Activated naive CD4-positive, alpha-beta T cell treated with anti-CD3 and anti-CD28 coated beads for 36 hours (primary cell): ENCODE results near the gene TNS2. TPM values are rescaled to one million over a fixed set of nuclear protein-coding genes. Genes with fewer than 3 reads are reported as not detected.

Source experiments
- CTCF ChIA-PET: fragments of 350-600 bp; sonication (Branson Sonifier 250); formaldehyde crosslinking; loops from one replicate; lab custom pipeline; 2021; ENCODE audit warnings: antibody characterized with exemption; lab: Charles Lee
- DNase-seq: peaks from one replicate; pipeline ENCODE4 v3.0.0-alpha.2; 2020
- H3K27ac Mint-ChIP-seq: one replicate; pipeline ENCODE4 v1.8.0; 2021; ENCODE audit warnings: mild to moderate bottlenecking, mixed read lengths
- H3K27me3 Mint-ChIP-seq: one replicate; pipeline ENCODE4 v1.8.0; 2021; ENCODE audit warnings: low read depth, mixed read lengths
- H3K36me3 Mint-ChIP-seq: one replicate; pipeline ENCODE4 v1.8.0; 2021; ENCODE audit warnings: low read depth, mixed read lengths
- H3K4me1 Mint-ChIP-seq: one replicate; pipeline ENCODE4 v1.8.0; 2021; ENCODE audit warnings: low read depth, mixed read lengths
- H3K4me3 Mint-ChIP-seq: one replicate; pipeline ENCODE4 v1.8.0; 2021; ENCODE audit warnings: mild to moderate bottlenecking, moderate library complexity, mixed read lengths
- H3K9me3 Mint-ChIP-seq: one replicate; pipeline ENCODE4 v1.8.0; 2021; ENCODE audit warnings: mixed read lengths
- intact Hi-C: fragments of 100-400 bp; cut with micrococcal nuclease; formaldehyde crosslinking; loops from one replicate; pipeline ENCODE4 v1.15.1; 2023
- total RNA-seq, 2 experiments: library from RNA; stranded (reverse); gene quantifications; one replicate each; pipeline ENCODE4 v1.2.3, GENCODE V29; 2021

The TNS2 gene
- total RNA-seq, 2 experiments from 2014 or later = 0.37 to 0.67 TPM

DNA sequence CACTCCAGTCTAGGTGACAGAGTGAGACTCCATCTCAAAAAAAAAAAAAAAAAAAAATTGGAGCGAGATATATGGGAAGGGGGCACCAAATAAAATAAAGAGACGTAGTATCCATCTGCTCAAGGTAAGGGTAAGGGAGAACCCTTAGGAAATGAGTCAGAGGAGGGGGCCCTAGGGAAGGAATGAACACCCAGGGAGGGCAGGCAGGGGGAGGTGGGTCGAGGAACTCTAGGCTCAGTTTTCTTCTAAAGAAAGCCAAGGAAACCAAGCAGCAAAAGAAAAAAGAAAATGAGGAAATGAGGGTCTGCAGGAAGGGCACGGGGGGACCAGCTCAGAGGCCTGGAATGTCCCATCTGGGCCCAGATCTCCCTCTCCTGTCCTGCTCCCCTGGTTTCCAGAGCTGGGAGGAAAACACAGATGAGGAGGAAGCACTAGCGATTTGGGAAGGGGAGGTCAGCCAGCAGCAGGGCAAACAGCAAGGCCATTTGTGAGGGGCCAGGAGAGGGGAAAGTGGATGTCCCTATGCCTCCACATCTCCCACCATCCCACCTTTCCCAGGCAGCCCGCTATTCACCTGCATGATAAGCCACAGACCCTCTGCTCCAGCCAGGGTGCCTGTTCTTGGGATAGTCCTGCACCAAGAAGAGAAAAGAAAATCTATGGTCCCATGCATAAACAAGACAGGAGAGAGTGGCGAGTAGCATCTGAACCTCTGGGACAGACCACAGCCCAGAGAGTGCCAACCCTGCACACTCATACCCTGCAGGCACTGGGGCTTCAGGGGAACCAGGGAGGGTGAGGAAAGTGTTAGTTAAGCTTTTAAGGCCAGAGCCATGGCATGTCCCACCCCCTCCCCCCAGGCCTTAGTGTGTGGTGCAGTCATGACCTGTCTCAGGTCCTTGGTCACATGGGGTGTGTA, 17.5 kb downstream of the TNS2 start:
- H3K9me3 Mint-ChIP-seq = no peaks in the 10 kb centered on the region
- H3K4me3 Mint-ChIP-seq = no peak overlapping the region
- CTCF ChIA-PET = interaction anchor here (0.7 to 19.4 kb wide), 15 partner anchors 10 to 278 kb away, joined by 3 to 360 read pairs (median 8); partner anchors contain the start of genes IGFBP6, SOAT2 and SPRYD3
- peaks cover 7% of the 10 kb centered on the region for H3K36me3 Mint-ChIP-seq
- peaks cover 8% of the 10 kb centered on the region for H3K4me1 Mint-ChIP-seq
- no peak for DNase-seq
- no peaks in the 10 kb centered on the region for H3K27me3 Mint-ChIP-seq
- intact Hi-C loops = loop anchor here (5.0 kb wide), 1 partner anchor 130 kb away; no protein-coding TSS in a partner anchor
- no peak overlapping the region for H3K27ac Mint-ChIP-seq

GRCh38 chr12:53067993-53068770, 18.3 kb downstream of the TNS2 start:
- peaks cover 12% of the 10 kb centered on the region for H3K36me3 Mint-ChIP-seq
- no peaks in the 10 kb centered on the region for H3K9me3 Mint-ChIP-seq
- H3K27me3 Mint-ChIP-seq = no peaks in the 10 kb centered on the region
- no peak for DNase-seq
- peaks cover 12% of the 10 kb centered on the region for H3K4me1 Mint-ChIP-seq
- intact Hi-C loops = loop anchor here (5.0 kb wide), 1 partner anchor 129 kb away; no protein-coding TSS in a partner anchor
- CTCF ChIA-PET = interaction anchor here (0.6 to 19.4 kb wide), 6 partner anchors 10 to 145 kb away, joined by 4 to 360 read pairs (median 21); partner anchors contain the start of genes IGFBP6, SOAT2 and SPRYD3
- no peak overlapping the region for H3K4me3 Mint-ChIP-seq
- H3K27ac Mint-ChIP-seq = no peak overlapping the region

DNA sequence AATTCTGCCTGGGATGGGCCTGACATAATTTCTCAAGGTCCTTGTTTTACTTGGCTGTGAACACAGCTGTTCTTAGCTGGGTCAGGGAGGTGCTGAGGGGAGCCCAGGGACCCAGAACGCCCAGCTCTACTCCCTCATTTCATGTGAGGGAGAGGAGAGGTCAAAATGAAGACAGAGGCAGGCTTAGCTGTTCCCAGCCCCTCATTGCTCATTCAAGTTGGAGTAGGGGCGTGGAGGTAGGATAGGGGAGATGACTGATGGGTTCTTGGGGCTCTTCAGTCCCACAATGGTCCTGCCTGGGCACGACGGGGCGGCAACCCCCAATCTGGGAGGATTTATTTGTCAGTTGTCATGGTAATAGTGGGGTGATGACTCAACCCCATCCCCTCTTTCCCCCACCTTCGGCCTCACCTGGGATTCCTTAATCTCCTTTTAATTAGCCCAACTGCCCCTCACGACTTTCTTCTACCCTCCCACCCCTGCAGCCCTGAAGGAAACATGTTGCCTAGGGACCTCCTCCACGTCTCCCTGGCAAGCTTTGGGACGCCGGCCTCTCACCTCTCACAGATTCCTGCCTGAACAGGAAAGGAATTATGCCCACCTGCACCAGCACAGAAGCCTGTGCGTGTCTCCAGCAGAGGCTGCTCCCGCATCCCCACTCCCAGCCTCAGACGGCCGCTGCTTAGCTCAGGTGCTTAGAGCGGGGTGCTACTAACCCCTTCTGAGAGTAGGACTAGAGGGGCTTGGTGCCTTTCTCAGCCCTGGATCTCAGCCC, 19.1 kb downstream of the TNS2 start:
- Mint-ChIP-seq H3K27ac (no peak overlapping the region), H3K27me3 (no peaks in the 10 kb centered on the region), H3K9me3 (no peaks in the 10 kb centered on the region), H3K4me3 (no peak overlapping the region), H3K4me1 (peaks cover 14% of the 10 kb centered on the region), H3K36me3 (peaks cover 15% of the 10 kb centered on the region)
- intact Hi-C loops = loop anchor here (5.0 kb wide), 1 partner anchor 128 kb away; no protein-coding TSS in a partner anchor
- CTCF ChIA-PET = interaction anchor here (0.6 to 19.4 kb wide), 3 partner anchors 32 to 144 kb away, joined by 3 to 360 read pairs (median 6); partner anchors contain the start of genes IGFBP6 and SOAT2
- no peak for DNase-seq

DNA sequence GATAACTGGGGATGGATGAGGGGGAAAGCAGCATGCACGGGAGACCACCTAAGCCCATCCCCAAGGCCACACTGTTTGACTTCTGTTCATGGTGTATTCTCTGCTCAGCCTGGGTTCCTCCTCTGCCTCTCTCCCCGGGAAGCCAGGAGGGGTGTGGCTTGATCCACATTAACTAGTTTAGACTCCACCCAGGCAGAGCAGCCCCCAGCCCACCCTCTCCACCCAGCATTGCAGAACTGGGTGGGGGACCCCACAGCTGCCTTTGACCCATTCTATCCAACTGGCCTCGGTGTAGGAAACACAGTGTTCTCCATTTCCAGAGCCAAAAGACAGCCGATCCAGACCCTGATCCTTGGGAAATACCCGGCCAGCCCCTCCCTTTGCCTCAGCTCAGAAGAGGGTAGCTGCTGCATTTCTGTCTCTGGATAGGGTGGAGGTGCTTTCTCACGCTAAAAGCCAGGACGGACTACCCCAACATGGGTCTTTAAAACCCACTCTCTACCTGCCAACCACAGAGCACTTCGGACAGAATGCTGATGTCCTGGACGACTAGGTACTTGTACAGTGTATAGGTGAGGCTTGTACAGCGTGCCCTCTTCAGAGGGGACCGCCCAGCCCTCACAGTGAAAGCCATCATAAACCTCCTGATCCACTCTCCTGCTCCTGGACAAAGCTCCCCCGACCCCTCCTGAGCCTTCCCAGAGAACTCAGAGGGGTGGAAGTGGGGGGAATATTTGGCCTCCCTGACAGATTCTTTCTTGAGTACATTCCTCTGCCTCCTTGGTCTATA, 20.0 kb downstream of the TNS2 start:
- Mint-ChIP-seq H3K9me3 (no peaks in the 10 kb centered on the region), H3K27me3 (no peaks in the 10 kb centered on the region), H3K27ac (peak overlapping the region; percentile 30), H3K36me3 (peaks cover 22% of the 10 kb centered on the region), H3K4me1 (peaks cover 17% of the 10 kb centered on the region), H3K4me3 (no peak overlapping the region)
- DNase-seq = no peak
- CTCF ChIA-PET = interaction anchor here (1.1 to 19.4 kb wide), 2 partner anchors 14 to 32 kb away, joined by 3 to 360 read pairs; partner anchors contain the start of genes IGFBP6 and SOAT2
- intact Hi-C loops = loop anchor here (5.0 kb wide), 1 partner anchor 127 kb away; no protein-coding TSS in a partner anchor

GRCh38 chr12:53070877-53071492, 21.1 kb downstream of the TNS2 start:
- Mint-ChIP-seq H3K27me3 (no peaks in the 10 kb centered on the region), H3K27ac (no peak overlapping the region), H3K9me3 (no peaks in the 10 kb centered on the region), H3K4me1 (peaks cover 20% of the 10 kb centered on the region), H3K4me3 (no peak overlapping the region), H3K36me3 (peaks cover 20% of the 10 kb centered on the region)
- intact Hi-C loops = no loop called here
- CTCF ChIA-PET = interaction anchor here (1.1 to 19.4 kb wide), 2 partner anchors 15 to 30 kb away, joined by 3 to 360 read pairs; partner anchors contain the start of genes IGFBP6 and SOAT2
- DNase-seq = no peak

- H3K36me3 Mint-ChIP-seq = peaks cover 19% of the 10 kb centered on the region
- peak overlapping the region; percentile 62 for H3K27ac Mint-ChIP-seq
- H3K9me3 Mint-ChIP-seq = no peaks in the 10 kb centered on the region
- no peak for DNase-seq
- H3K4me1 Mint-ChIP-seq = peaks cover 16% of the 10 kb centered on the region
- H3K4me3 Mint-ChIP-seq = no peak overlapping the region
- intact Hi-C loops = no loop called here
- H3K27me3 Mint-ChIP-seq = no peaks in the 10 kb centered on the region
- CTCF ChIA-PET = interaction anchor here (19.4 kb wide), 1 partner anchor 30 kb away, joined by 360 read pairs; the partner anchor contains the start of genes IGFBP6 and SOAT2
These were observed 22.0 kb downstream of the TNS2 start for GRCh38 chr12:53071591-53072551.

DNA sequence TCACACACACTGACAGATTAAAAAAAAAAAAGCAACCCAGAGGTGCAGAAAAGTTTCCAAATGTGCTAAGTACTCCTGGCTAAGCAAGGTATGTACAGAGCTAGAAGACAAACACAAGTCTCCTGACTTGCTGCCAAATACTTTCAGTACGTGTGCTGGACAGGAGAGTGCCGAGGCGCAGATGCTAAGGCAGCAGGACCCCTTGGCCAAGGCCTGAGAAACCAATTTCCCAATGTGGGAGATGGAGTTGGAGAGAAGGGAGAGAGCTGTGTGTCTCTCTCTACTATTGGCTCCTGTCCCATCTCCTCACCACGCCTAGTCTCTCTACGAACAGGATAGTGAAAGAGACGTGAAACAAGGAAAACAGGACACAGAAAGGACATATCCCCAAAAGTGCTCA, 24.0 kb downstream of the TNS2 start:
- intact Hi-C loops = no loop called here
- no peak for DNase-seq
- Mint-ChIP-seq H3K27me3 (no peaks in the 10 kb centered on the region), H3K4me1 (peaks cover 21% of the 10 kb centered on the region), H3K36me3 (peaks cover 19% of the 10 kb centered on the region), H3K4me3 (no peak overlapping the region), H3K9me3 (no peaks in the 10 kb centered on the region), H3K27ac (no peak overlapping the region)
- CTCF ChIA-PET = interaction anchor here (19.4 kb wide), 1 partner anchor 28 kb away, joined by 360 read pairs; the partner anchor contains the start of genes IGFBP6 and SOAT2

GRCh38 chr12:53074283-53074998, 24.6 kb downstream of the TNS2 start:
- no peak overlapping the region for H3K27ac Mint-ChIP-seq
- peaks cover 21% of the 10 kb centered on the region for H3K4me1 Mint-ChIP-seq

DNA sequence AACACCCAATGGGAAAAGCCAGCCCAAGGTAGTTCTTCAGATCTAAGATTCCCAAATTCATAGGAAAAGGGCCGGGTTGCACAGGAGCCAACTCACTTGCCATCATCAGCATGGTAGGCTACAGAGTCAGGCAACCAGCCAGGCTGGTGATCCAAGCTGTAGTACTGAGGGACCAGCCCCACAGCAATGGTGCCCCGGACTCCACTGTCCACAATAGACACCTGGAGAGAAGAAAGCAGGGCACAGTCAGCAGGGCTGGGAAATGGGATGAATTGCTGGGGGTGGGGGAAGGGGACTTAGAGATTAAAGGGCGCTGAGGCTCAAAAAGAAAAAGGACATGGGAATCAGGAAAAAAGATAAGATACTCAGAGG, 25.1 kb downstream of the TNS2 start:
- H3K27me3 Mint-ChIP-seq = no peaks in the 10 kb centered on the region
- H3K36me3 Mint-ChIP-seq = peaks cover 18% of the 10 kb centered on the region
- intact Hi-C loops = no loop called here
- H3K4me3 Mint-ChIP-seq = no peak overlapping the region
- H3K4me1 Mint-ChIP-seq = peaks cover 24% of the 10 kb centered on the region
- no peak overlapping the region for H3K27ac Mint-ChIP-seq
- CTCF ChIA-PET = interaction anchor here (8.2 to 19.4 kb wide), 2 partner anchors 9 to 26 kb away, joined by 80 to 360 read pairs; partner anchors contain the start of genes IGFBP6 and SOAT2
- no peak for DNase-seq
- no peaks in the 10 kb centered on the region for H3K9me3 Mint-ChIP-seq

More at GRCh38 chr12:53074283-53074998, 24.6 kb downstream of the TNS2 start:
- intact Hi-C loops = no loop called here
- Mint-ChIP-seq H3K27me3 (no peaks in the 10 kb centered on the region), H3K9me3 (no peaks in the 10 kb centered on the region), H3K4me3 (no peak overlapping the region), H3K36me3 (peaks cover 18% of the 10 kb centered on the region)
- DNase-seq = no peak
- CTCF ChIA-PET = interaction anchor here (8.2 to 19.4 kb wide), 2 partner anchors 8 to 27 kb away, joined by 80 to 360 read pairs; partner anchors contain the start of genes IGFBP6 and SOAT2
